NCI-H2196 (cell line): ENCODE data around the gene PRR30.

Experiments
- DNase-seq: peaks from one replicate; lab custom pipeline; 2025; ENCODE audit not compliant: unreplicated experiment; lab: John Stamatoyannopoulos, UW

The PRR30 gene

DNA sequence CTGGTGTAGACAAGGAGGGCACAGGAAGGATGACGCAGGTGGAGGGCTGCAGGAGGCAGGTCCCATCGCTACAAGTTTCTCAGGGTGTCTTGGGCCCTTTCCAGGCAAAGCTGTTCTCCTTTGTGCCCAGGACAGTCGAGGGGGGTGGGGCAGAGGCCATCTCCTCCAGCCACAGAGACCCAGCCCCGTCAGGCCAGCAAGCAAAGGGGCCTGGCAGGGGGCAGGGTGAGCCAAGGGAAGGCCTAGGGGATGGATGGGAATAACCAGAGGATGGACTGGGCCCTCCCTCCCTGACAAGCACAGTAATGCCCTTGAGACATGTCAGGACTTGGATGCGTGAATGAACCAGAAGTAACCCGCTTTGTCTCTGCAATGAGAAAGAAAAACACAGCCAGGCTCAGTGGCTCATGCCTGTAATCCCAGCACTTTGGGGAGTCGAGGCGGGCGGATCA, 15.9 kb upstream of the PRR30 start:
- DNase-seq: no peak

DNA sequence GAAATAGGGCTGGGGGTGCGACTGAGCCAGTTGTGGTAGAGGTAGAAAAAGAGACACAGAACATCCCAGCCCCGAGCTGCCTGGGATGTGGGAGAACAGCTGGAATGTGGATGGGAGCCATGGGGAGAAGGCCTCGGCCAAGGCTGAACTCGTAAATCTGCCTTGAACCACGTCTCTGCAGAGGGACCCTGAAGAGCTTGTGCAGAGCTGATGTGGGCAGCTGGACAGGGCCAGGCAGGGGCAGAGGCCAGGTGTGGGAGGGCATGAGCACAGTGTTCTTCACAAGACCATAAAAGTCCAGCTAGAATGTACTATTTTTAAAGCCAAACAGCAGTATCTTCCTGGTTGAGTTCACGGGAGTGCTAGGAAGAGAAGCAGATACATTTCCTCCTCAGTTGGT, 15.3 kb upstream of the PRR30 start:
- no peak for DNase-seq

DNA sequence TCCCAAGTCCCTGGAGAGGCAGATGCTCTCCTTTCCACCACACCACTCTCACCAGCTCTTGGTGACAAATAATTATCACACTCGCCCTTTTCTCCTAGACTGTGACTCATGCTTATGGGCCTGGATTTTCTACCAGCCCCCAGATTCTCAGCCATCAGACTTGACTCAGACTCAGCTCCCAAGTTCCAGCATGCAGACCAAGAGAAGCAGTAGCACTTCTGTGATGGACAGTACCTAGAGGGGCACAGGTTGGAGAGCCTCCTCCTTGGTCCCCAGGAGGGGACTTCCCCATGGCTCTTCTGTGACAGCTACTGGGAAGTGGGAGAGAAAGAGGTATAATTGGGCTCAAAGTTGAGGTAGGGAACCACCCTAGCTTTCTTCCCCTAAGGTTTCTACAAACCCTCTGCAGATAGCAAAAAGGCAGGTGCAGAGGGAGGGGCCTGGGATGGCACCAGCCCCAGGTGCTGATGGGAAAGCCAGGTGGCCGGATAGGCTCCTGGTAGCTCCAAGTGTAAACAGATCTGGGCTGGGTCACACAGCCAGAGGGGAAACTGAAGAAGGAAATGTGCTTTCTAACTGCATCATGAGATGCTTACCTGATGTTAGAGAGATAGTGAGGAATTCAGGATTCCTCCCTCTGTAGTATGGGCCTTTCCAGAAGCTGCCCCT, 13.7 kb upstream of the PRR30 start:
- peak; percentile 70 for DNase-seq

DNA sequence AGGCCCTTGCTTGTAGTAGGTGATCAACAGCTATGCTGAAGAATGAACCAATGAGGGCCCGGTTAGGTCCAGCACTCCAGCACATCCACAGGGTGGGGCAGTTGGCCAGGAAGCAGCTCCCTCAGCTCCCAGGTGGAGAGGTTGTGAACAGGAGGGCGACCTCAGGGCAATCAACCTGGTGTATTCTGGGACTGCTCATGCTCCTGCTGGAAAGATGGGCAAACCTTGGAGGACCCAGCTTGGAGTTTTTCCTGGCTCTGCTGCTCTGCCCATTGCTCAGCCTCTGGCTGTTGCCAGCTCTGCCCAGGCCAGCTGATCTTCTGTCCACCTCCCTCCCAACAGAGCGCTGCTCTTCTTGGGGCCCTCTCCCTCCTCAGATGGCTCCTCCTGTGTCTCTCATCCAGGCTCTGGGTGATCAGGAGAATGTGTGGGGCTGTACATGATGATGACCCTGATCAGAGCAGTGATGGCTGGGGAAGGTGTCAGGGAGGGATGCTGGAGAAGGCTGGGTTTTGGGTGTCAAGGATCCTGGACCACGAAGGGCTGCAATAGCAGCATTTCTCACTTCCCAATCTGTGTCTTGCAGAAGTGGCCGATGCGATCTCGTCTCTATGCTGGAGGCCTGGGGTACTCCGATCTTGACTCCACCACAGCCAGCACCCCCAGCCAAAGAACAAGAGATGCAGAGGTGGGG, 13.0 kb upstream of the PRR30 start:
- DNase-seq: peak; percentile 18

DNA sequence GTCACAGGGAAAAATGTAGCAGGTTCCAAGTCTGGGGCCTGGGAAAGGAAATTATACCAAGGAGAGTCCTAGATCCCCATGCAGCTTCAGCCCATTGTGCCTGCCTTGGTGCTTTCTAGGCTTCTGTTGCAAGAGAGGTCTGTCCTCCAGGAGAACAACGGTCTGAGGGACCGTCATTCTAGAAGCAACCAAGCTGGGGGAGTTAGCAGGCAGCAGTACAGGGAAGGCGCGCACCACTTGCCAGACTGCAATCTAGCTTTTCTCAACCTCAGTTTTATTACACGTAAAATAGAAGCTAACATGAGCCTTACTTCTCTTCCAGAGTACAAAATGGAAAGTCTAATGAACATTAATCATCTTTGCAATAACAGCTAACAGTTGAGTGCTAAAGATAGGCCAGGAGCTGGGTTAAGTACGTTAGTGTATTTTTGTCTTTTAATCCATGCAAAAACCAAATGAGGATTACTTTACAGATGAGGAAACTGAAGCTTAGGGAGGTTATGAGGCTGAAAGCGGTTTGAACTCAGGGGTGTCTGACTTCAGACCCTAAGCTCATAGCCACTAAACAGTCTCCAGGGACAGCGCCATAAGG, 11.5 kb upstream of the PRR30 start:
- DNase-seq: no peak

DNA sequence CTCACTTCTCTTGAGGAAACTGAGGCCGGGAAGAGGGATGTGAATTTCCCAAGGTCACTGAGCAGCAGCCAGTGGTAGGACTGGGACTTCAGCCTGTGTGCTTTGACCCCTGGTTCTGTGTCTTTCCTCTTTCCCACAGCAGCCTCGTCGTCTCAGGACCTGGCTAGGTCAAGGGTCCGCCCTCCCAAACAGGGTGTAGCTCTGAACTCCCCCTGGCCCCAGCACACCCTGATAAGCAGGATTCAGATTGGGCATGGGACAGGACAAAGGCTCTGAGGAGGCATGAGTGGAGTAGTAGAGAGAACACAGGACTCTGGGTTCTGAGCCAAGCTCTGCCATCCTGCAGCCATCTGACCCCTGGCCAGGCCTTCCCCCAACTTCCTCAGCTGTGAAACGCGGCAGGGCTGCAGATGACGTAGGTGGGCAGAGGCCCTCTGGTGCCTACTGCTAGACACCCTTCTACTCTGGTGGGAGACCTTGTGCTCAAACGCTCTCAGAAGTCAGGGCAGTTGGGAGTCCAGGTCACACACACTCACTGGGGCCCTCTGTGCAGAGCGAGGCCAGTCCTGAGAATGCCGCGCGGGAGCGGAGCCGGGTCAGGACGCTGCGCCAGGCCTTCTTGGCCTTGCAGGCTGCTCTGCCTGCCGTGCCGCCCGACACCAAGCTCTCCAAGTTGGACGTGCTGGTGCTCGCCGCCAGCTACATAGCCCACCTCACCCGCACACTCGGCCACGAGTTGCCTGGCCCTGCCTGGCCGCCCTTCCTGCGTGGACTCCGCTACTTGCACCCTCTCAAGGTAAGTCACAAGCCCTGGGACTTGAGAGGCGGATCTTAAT, 10.6 kb upstream of the PRR30 start:
- DNase-seq: no peak

DNA sequence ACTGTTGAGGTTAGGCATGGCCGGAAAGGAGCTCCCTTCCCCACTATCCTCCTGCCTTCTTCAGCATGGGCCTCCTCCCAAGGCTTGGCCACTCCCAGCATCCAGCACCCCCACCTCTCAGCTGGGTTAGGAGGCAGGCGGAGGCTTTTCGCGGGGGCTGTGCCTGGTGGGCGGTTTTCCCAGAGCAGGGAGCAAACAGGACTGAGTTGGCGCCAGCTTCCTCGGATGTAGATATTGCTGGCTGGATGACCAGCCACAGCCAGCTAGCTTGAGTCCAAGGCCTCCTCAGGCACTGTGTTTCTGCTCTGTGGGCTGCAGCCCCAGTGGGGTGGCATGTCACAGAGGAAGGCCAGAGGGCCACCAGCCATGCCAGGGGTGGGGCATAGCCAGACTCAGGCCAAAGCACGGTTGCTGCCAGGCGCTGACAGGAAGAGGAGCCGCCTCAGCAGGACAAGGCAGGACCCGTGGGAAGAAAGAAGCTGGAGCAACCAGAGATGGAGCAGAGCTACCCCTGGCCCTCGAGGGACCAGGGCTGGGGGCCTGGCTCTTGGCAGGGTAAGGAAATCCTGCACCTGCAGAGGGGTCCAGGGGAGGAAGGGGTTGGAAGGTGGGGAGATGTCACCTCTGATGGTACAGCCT, 9.7 kb upstream of the PRR30 start, which contains the start of gene TCF23:
TSS of gene TCF23 (plus strand) at position 204 of the 639 bp plus-strand sequence. CDS start at position 334, 130 bp downstream.
- DNase-seq: no peak

DNA sequence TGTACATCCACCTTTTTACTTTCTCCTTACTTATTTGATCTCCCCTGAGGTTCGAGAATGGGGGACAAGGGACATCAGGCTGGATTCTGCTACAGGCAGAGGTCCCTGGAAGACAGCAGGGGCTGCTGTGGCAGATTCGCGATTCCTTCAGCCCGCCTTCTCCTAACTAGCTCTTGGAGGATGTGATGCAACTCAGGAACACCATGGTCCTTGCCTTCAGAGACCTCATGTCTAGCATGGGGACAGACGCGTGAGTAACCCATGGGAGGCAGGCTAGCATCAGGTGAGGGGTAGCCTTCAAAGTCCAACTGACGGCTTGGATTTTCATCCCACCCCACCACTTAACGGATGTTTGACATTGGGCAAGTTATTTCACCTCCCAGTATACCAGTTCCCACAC, 8.7 kb upstream of the PRR30 start:
- DNase-seq: no peak

DNA sequence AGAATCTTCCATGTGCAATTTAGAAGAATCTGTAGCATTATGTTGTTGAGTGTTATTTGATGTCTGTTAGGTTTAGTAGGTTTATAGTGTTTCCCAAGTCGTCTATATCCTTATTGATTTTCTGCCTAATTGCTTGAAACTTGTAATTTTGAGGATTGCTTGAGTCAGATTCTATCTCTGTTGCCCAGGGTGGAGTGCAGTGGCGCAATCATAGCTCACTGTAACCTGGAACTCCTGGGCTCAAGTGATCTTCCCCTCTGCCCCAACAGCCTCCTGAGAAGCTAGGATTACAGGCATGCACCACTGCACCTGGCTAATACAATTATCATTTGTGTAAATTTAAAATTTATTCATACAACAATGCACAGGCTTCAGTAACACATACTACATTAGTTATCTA, 6.5 kb upstream of the PRR30 start:
- DNase-seq: no peak

DNA sequence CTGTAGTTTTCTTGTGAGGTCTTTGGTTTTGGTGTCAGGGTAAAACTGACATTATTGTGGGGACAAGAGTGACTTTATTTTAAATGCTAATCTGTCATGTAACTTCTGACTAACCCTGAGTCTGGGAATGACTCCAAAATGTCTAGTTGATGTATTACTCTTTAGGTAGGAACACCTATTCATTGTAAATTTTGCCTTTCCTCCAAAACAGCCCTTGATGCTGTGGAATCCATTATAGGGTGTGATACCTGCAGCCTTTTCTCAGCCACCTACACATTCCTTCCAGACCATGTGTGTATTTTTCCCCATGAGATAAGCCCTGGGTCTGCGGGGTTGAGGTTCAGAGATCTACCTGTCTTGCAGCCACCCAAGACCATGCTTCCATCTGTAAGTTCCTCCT, 4.1 kb upstream of the PRR30 start:
- DNase-seq: no peak

DNA sequence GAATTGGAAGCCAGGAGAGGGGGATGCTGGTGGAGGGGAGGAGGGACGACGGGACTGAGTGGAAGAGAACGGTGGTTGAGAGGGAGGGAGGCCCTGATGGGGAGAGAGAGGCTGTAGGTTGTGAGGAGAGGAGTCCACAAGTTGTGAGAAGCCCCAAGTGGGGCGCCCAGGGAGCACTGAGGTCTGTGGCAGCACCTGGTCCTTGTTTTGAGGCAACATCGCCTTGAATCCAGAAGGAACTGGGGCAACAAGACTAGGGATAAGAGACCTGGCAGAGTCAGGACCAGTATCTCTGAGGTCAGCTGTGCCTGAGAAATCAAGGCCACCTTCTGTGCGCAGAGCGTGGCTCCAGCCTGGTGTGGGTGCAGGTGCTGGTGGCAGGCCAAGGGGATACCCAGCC, 1.1 kb downstream of the PRR30 start:
- DNase-seq: no peak

DNA sequence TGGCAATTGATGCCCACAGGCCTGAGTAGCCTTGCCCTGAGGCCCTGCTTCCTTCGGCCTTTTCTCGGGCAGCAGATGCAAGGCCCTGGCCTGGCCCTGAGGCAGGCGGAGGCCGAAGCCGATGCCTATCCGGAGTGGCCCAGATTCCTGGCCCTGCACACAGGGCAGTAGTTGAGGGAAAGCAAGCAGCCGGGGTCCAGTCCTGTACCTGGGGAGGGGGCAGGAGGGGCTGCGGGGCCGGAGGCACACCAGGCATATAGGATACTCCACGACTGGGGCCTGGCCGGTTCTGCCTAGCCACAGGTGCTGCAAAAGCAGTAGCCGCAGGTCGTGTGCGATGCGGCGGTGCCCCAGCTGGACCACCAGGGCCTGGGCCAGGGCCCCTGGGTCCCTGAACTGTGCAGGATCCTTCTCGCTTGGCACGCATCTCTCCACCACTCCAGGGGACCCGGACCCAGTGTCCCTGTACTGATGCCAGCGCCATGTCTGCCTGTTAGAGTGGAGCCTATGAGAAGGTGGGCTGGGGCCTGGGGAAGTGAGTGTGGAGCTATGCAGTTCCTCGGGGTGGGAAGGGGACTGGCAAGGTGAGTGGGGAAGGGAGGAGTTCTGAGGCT, 1.8 kb downstream of the PRR30 start:
- no peak for DNase-seq

DNA sequence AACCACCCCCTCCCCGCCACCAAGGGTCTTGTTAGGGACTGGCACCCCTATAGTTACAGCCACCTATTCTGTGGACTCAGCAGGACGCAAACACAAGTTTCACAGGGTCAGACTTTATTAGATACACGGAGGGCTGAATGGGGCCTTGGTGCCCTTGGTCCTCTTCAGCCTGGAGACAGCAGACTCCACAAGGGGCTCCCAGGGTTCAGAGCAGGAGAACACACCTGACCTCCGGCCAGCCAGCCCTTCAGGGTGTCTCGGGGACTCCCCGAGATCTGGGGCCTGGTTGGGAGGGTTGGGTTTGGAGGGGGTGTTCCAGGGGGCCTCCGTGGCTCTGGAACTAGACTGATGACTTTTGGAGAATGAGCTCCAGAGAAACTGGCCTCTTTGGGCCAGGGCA, 2.5 kb downstream of the PRR30 start:
- DNase-seq: no peak

DNA sequence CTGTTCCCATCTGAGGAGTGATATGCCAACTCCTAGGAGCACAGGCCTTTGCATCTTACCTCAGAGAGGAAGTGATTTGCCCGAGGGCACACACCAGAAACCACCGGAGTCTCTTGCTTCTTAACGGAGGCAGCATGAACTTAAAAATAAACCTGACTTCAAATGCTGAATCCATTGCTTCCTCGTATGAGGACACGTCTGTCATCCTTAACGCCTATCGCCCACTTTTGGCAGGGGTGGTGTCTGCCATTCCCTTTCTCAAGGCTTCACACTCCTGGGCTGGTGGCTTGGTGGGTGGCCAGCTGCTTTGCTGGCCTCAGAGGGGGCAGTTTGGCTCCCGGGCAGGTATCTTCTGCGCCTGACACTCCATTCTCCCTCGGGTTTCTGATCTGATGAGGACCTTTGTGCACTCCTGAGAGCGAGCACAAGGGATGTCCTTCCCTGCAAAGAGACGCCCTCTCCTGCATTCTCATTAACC, 3.7 kb downstream of the PRR30 start:
- DNase-seq: no peak

DNA sequence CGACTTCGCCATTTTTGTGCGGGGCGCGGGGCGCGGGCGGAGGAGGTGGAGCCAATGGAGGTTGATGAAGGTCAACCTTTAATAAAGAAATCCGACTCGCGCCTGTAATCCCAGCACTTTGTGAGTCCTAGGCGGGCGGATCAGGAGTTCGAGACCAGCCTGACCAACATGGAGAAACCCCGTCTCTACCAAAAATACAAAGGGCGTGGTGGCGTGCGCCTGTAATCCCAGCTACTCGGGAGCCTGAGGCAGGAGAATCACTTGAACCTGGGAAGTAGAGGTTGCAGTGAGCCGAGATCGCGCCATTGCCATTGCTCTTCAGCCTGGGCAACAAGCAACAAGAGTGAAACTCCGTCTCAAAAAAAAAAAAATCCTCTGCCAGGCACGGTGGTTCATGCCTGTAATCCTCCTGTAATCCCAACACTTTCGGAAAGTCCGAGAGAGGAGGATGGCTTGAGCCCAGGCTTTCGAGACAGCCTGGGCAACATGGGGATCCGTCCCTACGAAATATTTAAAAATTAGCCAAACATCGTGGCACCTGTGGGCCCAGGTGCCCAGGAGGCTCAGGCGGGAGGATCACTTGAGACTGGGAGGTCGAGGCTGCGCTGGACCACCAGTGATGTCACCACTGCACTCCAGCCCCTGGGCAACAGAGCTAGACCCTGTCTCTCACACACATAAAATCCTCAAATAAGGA, 4.3 kb downstream of the PRR30 start:
- no peak for DNase-seq

DNA sequence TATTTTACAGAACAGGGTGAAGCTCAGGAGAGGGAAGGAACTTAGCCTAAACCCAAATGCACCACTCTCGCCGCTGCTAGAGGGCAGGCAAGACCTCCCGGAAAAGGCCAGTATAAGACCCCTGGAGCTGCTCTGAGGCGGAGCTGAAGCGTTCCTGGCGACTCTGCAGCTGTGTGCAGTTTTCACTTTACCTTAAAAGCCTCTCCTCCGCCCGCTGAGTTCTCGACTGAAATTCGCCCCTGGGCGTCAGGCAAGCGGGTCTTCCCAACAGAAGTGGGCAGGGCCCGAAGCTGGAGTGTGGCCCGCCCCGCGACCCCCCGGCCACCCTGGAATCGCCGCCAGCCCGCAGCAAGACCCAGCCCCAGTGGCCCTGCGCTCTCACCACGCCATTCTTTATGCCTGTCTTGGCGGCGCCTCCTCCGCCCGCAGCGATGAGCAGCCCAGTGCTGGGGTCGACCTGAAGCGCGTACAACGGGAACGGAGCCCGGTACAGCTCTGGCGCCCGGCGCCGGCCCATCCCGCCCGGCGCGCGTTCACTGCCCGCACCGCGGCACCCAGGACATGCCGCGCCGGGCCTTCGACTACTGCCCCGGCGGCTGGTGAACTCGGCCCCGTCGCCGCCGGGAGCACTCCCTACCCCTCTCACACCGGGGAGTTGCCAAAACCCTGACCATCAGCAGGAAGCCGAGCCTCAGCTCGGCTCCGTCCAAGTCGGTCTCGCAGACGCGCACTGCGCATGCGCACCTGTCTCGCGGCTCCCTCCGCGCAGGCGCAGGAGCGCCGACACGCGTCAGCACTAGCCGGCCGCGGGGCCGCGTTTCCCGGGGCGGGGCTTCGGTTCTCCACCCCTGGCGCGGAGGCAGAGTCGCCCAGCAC, 5.1 kb downstream of the PRR30 start, which contains the start of gene PREB:
TSS of gene PREB (minus strand) at position 732 of the 876 bp plus-strand sequence. CDS start at position 517, 215 bp downstream.
- DNase-seq: peak; percentile 100

DNA sequence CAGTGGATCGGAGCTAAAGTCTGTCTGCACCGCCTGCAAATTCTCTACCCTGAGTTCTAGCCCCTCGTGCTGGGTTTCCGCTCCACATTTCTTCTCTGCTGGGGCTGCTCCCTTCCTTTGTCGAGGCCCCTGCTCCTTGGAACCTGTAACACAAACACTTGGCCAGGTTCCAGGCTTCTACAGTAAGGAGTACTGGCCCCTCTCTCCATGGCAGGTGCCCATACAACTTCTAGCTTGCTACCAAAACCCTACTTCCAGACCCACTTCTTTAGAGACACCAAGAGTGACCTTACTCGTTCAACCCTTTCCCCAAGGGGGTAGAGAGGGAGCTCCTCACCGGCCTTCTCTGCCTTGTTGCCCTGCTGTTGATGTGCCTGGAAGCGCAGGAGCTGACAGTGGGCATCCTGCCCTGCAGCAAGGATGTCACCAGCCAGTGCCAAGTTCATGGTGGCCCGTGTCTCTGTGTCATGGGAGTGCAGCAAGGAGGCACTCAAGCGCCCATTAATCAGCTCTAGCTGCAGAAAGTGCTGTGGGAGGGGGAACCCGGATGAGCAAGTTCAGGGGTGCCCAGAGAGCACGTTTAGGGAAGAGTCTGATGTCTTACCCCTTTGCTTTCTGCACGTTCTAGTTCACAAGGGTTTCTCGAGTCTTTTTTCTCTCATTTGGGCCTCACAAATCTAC, 5.9 kb downstream of the PRR30 start:
- DNase-seq: no peak

DNA sequence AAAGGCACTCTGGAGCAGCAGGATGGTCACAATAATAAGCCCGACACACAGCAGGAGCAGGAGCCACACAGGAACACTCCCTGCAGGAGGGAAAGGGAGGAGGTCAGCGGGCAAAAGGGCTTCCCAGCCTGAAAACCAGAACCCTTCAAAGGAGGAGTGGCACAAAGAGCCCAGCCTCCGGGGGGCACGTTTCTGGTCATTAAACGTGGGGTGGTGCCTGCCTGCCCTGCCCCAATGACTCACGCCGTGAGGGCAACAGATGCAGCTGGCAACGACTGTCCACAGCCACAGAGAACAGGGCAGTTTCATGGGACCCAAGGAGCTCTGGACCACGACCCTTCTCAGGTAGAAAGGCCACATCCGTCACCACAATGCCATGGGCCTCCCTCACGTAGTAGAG, 7.8 kb downstream of the PRR30 start:
- no peak for DNase-seq
